MM.1S (cell line): Measurements from ENCODE around the gene MT3.

Source experiments
- DNase-seq: peaks from one replicate; pipeline ENCODE4 v3.0.0-alpha.2; 2015
- H2AFZ ChIP-seq: fragments of 300-600 bp; sonication (generic); 2 replicates; pipeline ENCODE4 v1.6.0; 2016; ENCODE audit warnings: antibody characterized with exemption, low read length
- H3F3A ChIP-seq: fragments of 300-600 bp; sonication (generic); 2 replicates; pipeline ENCODE4 v1.6.1; 2016; ENCODE audit warnings: mild to moderate bottlenecking, antibody characterized with exemption, low read length, moderate library complexity, mixed read lengths; ENCODE audit not compliant: insufficient read depth
- H3K27ac ChIP-seq: fragments of 300-600 bp; sonication (generic); 2 replicates; pipeline ENCODE4 v1.5.1; 2016; ENCODE audit warnings: mild to moderate bottlenecking, low read length
- H3K27me3 ChIP-seq: fragments of 300-600 bp; sonication (generic); replicated peaks from 2 replicates; pipeline ENCODE4 v1.6.0; 2016; ENCODE audit warnings: low read length; ENCODE audit not compliant: insufficient read depth
- H3K36me3 ChIP-seq: fragments of 300-600 bp; sonication (generic); replicated peaks from 2 replicates; pipeline ENCODE4 v1.6.1; 2016; ENCODE audit warnings: mild to moderate bottlenecking, low read length, mixed read lengths; ENCODE audit not compliant: insufficient read depth
- H3K4me1 ChIP-seq: fragments of 300-600 bp; sonication (generic); 2 replicates; pipeline ENCODE4 v1.6.1; 2016; ENCODE audit warnings: low read length, mixed read lengths
- H3K4me2 ChIP-seq: fragments of 300-600 bp; sonication (generic); 2 replicates; pipeline ENCODE4 v1.6.0; 2016; ENCODE audit warnings: low read depth, low read length
- H3K4me3 ChIP-seq: fragments of 300-600 bp; sonication (generic); 2 replicates; pipeline ENCODE4 v1.5.1; 2016; ENCODE audit warnings: low read length, mixed read lengths
- H3K79me2 ChIP-seq: fragments of 300-600 bp; sonication (generic); 2 replicates; pipeline ENCODE4 v1.6.1; 2016; ENCODE audit warnings: mixed run types, low read length, mixed read lengths
- H3K9ac ChIP-seq: fragments of 300-600 bp; sonication (generic); 2 replicates; pipeline ENCODE4 v1.6.1; 2016; ENCODE audit warnings: low read length, mixed read lengths
- H3K9me2 ChIP-seq: fragments of 300-600 bp; sonication (generic); replicated peaks from 2 replicates; pipeline ENCODE4 v1.6.1; 2016; ENCODE audit warnings: mild to moderate bottlenecking, low read length, mixed read lengths; ENCODE audit not compliant: insufficient read depth
- H3K9me3 ChIP-seq: fragments of 300-600 bp; sonication (generic); replicated peaks from 2 replicates; pipeline ENCODE4 v1.6.1; 2016; ENCODE audit warnings: mild to moderate bottlenecking, low read length, mixed read lengths; ENCODE audit not compliant: insufficient read depth
- H4K20me1 ChIP-seq: fragments of 300-600 bp; sonication (generic); 2 replicates; pipeline ENCODE4 v1.6.1; 2016; ENCODE audit warnings: mild to moderate bottlenecking, low read length, moderate library complexity, mixed read lengths; ENCODE audit not compliant: insufficient read depth
- CTCF ChIP-seq: fragments of 300-600 bp; sonication (generic); IDR thresholded peaks from 2 replicates; pipeline ENCODE4 v1.5.1; 2016; ENCODE audit warnings: antibody characterized with exemption, low read length, mixed read lengths
- EZH2 ChIP-seq: fragments of 300-600 bp; sonication (generic); optimal IDR thresholded peaks from 2 replicates; pipeline ENCODE3; 2017; ENCODE audit warnings: low read depth, mild to moderate bottlenecking, antibody characterized with exemption, low read length, mixed read lengths
- EZH2phosphoT487 ChIP-seq: fragments of 300-600 bp; sonication (generic); IDR thresholded peaks from 2 replicates; pipeline ENCODE4 v1.6.1; 2018; ENCODE audit warnings: antibody characterized with exemption, low read length

Gene MT3

GRCh38 chr16:56558024-56558747 lies 31.1 kb upstream of the MT3 start:
- Histone ChIP-seq H3K9me2 (no peaks in the 10 kb centered on the region), H3K4me3 (no peak overlapping the region), H3K79me2 (no peaks in the 10 kb centered on the region), H3F3A (no peaks in the 10 kb centered on the region), H3K4me1 (no peaks in the 10 kb centered on the region), H3K27me3 (no peaks in the 10 kb centered on the region), H2AFZ (no peak overlapping the region), H3K27ac (no peak overlapping the region), H3K4me2 (no peak overlapping the region), H3K36me3 (no peaks in the 10 kb centered on the region), H3K9me3 (no peaks in the 10 kb centered on the region), H4K20me1 (no peaks in the 10 kb centered on the region), H3K9ac (no peak overlapping the region)
- DNase-seq: no peak
- no peak for TF ChIP-seq EZH2

- no peak overlapping the region for H3K4me2 ChIP-seq
- no peak overlapping the region for H3K9ac ChIP-seq
- no peaks in the 10 kb centered on the region for H3K36me3 ChIP-seq
- no peaks in the 10 kb centered on the region for H3K79me2 ChIP-seq
- no peaks in the 10 kb centered on the region for H3F3A ChIP-seq
- no peak for DNase-seq
- H3K27ac ChIP-seq: no peak overlapping the region
- H4K20me1 ChIP-seq: no peaks in the 10 kb centered on the region
- no peaks in the 10 kb centered on the region for H3K27me3 ChIP-seq
- H3K4me3 ChIP-seq: no peak overlapping the region
- no peaks in the 10 kb centered on the region for H3K9me3 ChIP-seq
- H3K4me1 ChIP-seq: no peaks in the 10 kb centered on the region
- H3K9me2 ChIP-seq: no peaks in the 10 kb centered on the region
- TF ChIP-seq EZH2phosphoT487 (no peak), CTCF (no peak), EZH2 (no peak)
- no peak overlapping the region for H2AFZ ChIP-seq
Observed at GRCh38 chr16:56559109-56559508, 30.2 kb upstream of the MT3 start.

GRCh38 chr16:56560447-56560846 lies 28.9 kb upstream of the MT3 start:
- no peak overlapping the region for H3K27ac ChIP-seq
- H3F3A ChIP-seq: no peaks in the 10 kb centered on the region
- no peak overlapping the region for H2AFZ ChIP-seq
- no peak for DNase-seq
- H3K79me2 ChIP-seq: no peaks in the 10 kb centered on the region
- H3K36me3 ChIP-seq: no peaks in the 10 kb centered on the region
- no peak overlapping the region for H3K4me2 ChIP-seq
- H3K9me2 ChIP-seq: no peaks in the 10 kb centered on the region
- no peaks in the 10 kb centered on the region for H3K4me1 ChIP-seq
- H3K9me3 ChIP-seq: no peaks in the 10 kb centered on the region
- H4K20me1 ChIP-seq: no peaks in the 10 kb centered on the region
- no peak for TF ChIP-seq EZH2
- TF ChIP-seq CTCF: no peak
- TF ChIP-seq EZH2phosphoT487: no peak
- H3K9ac ChIP-seq: no peak overlapping the region
- no peaks in the 10 kb centered on the region for H3K27me3 ChIP-seq
- H3K4me3 ChIP-seq: no peak overlapping the region

- H3K27ac ChIP-seq: no peak overlapping the region
- no peaks in the 10 kb centered on the region for H4K20me1 ChIP-seq
- H3K4me3 ChIP-seq: no peak overlapping the region
- H2AFZ ChIP-seq: no peak overlapping the region
- H3K9ac ChIP-seq: no peak overlapping the region
- no peaks in the 10 kb centered on the region for H3K79me2 ChIP-seq
- TF ChIP-seq CTCF (no peak), EZH2phosphoT487 (no peak), EZH2 (no peak)
- DNase-seq: no peak
- H3F3A ChIP-seq: no peaks in the 10 kb centered on the region
- H3K36me3 ChIP-seq: no peaks in the 10 kb centered on the region
- no peaks in the 10 kb centered on the region for H3K27me3 ChIP-seq
- no peak overlapping the region for H3K4me2 ChIP-seq
- H3K4me1 ChIP-seq: no peaks in the 10 kb centered on the region
- H3K9me3 ChIP-seq: no peaks in the 10 kb centered on the region
- H3K9me2 ChIP-seq: no peaks in the 10 kb centered on the region
Observed at GRCh38 chr16:56561126-56561525, 28.2 kb upstream of the MT3 start.
